GM12873 (cell line): ENCODE measurements around the gene CDHR3.

Experiments used
- TF ChIP-seq, protein P1 (sequence below): IDR thresholded peaks from 2 replicates; pipeline ENCODE4 v1.5.1; 2012; ENCODE audit warnings: low read depth, mild to moderate bottlenecking, moderate library complexity, low read length, control low read depth; ENCODE audit not compliant: insufficient read depth; ENCODE audit errors: missing control alignments

CDHR3 gene

DNA sequence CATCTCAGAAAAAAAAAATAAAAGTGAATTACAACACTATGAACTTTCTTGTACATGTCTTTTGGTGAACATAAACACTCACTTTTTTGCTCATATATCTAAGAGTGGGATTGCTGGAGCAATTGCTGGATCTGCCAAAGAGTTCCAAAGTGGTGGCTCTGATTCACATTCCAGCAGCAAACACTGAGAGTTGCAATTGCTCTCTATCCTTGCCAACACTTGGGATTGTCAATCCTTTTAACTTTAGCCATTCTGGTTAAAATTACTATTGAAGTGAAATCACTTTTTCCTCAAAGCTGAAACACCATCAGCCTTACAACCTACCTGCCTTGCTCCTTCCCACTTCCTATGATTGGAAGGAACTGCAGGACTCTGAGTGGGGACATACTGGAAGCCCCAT lies 70.7 kb downstream of the CDHR3 start:
- TF ChIP-seq, protein P1, sequence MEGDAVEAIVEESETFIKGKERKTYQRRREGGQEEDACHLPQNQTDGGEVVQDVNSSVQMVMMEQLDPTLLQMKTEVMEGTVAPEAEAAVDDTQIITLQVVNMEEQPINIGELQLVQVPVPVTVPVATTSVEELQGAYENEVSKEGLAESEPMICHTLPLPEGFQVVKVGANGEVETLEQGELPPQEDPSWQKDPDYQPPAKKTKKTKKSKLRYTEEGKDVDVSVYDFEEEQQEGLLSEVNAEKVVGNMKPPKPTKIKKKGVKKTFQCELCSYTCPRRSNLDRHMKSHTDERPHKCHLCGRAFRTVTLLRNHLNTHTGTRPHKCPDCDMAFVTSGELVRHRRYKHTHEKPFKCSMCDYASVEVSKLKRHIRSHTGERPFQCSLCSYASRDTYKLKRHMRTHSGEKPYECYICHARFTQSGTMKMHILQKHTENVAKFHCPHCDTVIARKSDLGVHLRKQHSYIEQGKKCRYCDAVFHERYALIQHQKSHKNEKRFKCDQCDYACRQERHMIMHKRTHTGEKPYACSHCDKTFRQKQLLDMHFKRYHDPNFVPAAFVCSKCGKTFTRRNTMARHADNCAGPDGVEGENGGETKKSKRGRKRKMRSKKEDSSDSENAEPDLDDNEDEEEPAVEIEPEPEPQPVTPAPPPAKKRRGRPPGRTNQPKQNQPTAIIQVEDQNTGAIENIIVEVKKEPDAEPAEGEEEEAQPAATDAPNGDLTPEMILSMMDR: no peak

DNA sequence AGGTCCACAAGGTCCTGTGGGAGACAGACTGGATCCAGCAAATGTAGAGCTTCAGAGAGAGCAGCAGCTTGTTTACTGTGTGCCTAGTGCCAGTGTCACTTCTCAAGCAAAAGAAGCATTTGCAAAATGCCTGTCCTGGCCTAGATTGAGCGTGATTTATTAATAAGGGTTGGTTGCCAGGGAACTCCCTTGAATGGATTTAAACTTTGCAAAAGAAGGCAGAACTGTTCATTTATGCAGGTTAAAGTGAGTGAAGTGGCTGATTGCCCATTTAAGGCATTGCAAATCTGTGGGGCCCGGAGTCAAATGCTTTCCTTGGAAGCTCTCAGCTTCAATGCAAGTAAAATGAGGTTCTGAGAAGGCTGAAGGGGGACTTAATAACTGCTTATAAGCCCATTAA lies 71.3 kb downstream of the CDHR3 start:
- TF ChIP-seq, protein P1: no peak

DNA sequence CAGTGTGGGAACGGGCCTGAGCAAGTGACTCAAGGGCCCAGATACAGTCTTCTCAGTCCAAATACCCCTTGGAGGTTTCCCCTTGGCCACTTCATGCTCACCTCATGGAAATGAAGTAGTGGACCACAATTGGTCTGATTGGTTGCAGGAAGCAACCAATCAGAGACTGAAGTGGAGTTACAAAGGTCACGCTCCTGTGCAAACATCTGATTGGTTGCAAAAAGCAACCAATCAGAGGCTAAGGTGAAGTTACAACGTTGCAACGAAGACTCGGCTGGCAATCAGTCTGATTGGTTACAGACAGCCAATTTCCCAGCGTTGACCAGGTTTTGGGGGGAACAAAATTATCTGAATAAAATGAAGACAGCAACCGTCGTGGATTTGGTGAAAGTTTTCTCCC lies 72.5 kb downstream of the CDHR3 start:
- TF ChIP-seq, protein P1: no peak

DNA sequence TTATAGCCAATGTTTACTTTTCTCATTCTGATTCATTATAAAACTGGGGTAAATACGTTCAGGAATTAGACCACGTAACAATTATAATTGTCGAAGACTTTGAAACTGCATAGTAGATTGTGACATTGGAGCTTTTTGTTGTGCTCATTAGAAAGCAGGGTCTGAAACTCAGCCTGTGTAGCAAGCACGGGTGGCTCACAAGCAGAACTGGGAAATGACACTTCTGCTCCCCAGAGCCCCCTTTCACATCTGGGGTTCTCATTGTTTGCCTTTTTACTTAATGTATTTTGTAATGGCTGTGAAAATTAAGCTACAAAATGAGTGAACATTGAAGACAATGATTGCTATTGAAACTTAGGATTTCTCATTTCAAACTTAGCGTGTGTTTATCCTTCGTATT lies 72.9 kb downstream of the CDHR3 start:
- TF ChIP-seq, protein P1: no peak

DNA sequence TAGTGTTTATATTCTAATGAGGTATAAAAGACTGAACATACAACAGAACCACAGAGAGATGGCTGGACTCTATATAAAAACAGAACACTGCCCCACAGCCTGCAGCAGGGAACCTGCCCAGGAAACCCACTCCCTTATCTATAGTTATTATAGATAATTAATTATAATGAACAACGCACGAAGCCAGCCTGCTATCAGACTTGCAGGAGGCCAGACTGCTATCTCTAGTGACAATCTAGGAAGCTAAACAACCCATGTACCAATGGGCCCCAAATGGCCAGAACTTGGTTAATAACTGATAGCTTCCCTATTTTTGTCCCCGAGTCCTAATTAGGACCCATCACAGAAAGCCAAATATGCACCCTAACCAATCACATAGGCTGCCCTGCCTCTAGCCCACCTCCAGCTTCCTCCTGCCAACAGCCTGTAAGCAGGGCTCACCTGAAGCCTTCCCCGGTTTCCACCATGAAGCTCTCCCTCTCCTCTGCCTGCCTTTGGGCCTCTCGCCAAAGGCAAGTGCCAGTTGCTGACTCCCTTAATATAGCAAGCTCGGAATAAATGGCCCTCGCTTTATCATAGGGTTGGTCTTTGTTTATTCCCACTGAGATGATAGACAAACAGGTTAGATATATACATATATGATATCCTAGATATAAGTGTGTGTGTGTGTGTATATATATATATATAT lies 74.6 kb downstream of the CDHR3 start:
- TF ChIP-seq, protein P1: no peak

DNA sequence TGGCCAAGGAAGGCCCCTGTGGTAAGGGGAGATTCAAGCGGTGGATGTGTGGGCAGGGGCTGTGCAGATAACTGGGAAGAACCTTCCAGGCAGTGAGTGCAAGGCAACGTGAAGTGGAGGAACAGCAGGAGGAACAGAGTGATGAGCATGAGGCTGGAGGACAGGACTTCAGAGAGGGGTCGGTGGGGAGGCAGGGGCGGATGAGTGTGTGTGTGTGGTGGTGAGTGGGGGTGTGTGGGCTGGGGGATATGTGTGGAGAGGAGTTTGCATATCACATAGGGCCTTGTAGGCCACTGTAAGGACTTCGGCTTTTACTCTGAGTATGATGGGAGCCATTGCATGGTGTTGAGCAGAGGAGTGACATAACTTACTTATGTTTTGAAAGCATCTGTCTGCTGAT lies 75.2 kb downstream of the CDHR3 start:
- TF ChIP-seq, protein P1: no peak

DNA sequence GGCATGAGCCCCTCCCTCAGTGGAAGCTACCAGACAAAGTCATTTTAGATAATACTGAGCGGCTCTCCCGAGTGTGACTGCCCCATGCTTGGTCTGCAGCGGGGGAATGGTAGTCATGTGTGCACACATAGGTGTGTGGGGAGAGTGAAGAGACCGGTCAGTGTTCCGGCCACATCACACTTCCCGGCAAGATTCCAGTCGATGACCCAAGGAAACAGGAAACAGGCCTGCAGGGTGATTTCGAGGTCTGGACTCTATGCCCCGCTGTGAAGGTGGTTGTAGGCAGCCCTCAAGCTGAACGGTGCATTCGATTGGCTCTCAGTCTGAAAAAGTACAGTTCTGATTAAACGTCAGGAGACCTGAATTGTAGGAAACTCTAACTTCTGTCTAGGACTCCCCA lies 75.9 kb downstream of the CDHR3 start:
- TF ChIP-seq, protein P1: no peak
